ENCODE measurements around the gene ZDHHC16.
A peak's percentile ranks its signal among the peaks of the same experiment; 100 is the strongest.

Gene ZDHHC16

GRCh38 chr10:97445722-97446639, at the start of gene ZDHHC16, which contains the start of gene EXOSC1:
ZDHHC16 (plus strand) TSS chr10:97446175; CDS start chr10:97451676, 5,501 bp downstream.
EXOSC1 (minus strand) TSS chr10:97446006; CDS start chr10:97445985, 21 bp downstream.
- TF ChIP-seq TEAD4 (IDR thresholded peaks at IDR 0.05) = peak; percentile 4; the same call in 1 of the 2 replicates
- no peak for TF ChIP-seq EP300 (IDR thresholded peaks at IDR 0.05; ENCODE audit: borderline replicate concordance)
- no peak for TF ChIP-seq RAD21 (IDR thresholded peaks at IDR 0.05; ENCODE audit: low read depth)
- no peak for TF ChIP-seq NFIC (IDR thresholded peaks at IDR 0.05)
- peak; percentile 83 for TF ChIP-seq TAF1 (IDR thresholded peaks at IDR 0.05; ENCODE audit: low read depth)
- peak; percentile 97 for TF ChIP-seq EGR1 (IDR thresholded peaks at IDR 0.05)
- TF ChIP-seq, protein P1, sequence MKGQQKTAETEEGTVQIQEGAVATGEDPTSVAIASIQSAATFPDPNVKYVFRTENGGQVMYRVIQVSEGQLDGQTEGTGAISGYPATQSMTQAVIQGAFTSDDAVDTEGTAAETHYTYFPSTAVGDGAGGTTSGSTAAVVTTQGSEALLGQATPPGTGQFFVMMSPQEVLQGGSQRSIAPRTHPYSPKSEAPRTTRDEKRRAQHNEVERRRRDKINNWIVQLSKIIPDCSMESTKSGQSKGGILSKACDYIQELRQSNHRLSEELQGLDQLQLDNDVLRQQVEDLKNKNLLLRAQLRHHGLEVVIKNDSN (IDR thresholded peaks at IDR 0.05) = peak; percentile 76
- peak; percentile 97 for TF ChIP-seq YY1 (IDR thresholded peaks at IDR 0.05; ENCODE audit: low read depth)
- TF ChIP-seq, protein P2, sequence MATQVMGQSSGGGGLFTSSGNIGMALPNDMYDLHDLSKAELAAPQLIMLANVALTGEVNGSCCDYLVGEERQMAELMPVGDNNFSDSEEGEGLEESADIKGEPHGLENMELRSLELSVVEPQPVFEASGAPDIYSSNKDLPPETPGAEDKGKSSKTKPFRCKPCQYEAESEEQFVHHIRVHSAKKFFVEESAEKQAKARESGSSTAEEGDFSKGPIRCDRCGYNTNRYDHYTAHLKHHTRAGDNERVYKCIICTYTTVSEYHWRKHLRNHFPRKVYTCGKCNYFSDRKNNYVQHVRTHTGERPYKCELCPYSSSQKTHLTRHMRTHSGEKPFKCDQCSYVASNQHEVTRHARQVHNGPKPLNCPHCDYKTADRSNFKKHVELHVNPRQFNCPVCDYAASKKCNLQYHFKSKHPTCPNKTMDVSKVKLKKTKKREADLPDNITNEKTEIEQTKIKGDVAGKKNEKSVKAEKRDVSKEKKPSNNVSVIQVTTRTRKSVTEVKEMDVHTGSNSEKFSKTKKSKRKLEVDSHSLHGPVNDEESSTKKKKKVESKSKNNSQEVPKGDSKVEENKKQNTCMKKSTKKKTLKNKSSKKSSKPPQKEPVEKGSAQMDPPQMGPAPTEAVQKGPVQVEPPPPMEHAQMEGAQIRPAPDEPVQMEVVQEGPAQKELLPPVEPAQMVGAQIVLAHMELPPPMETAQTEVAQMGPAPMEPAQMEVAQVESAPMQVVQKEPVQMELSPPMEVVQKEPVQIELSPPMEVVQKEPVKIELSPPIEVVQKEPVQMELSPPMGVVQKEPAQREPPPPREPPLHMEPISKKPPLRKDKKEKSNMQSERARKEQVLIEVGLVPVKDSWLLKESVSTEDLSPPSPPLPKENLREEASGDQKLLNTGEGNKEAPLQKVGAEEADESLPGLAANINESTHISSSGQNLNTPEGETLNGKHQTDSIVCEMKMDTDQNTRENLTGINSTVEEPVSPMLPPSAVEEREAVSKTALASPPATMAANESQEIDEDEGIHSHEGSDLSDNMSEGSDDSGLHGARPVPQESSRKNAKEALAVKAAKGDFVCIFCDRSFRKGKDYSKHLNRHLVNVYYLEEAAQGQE (IDR thresholded peaks at IDR 0.05; ENCODE audit: low read depth) = no peak
- TF ChIP-seq TCF12 (IDR thresholded peaks at IDR 0.05; ENCODE audit: low read depth) = peak; percentile 33; the same call in 1 of the 2 replicates
- TF ChIP-seq FOXM1 (IDR thresholded peaks at IDR 0.05; ENCODE audit: borderline replicate concordance, low read depth) = no peak
- peak; percentile 90 for TF ChIP-seq ZBTB7A (IDR thresholded peaks at IDR 0.05; ENCODE audit: low read depth)
- TF ChIP-seq CREB1 (IDR thresholded peaks at IDR 0.05; ENCODE audit: low read depth) = no peak
- no peak; the same call in 1 of the 2 replicates for TF ChIP-seq MAX (IDR thresholded peaks at IDR 0.05)
- TF ChIP-seq CEBPB (IDR thresholded peaks at IDR 0.05) = no peak

- TF ChIP-seq TEAD4 (IDR thresholded peaks at IDR 0.05) = no peak; the same call in 1 of the 2 replicates
- peak; percentile 30; the same call in 1 of the 2 replicates for TF ChIP-seq CREB1 (IDR thresholded peaks at IDR 0.05; ENCODE audit: low read depth)
- TF ChIP-seq TAF1 (IDR thresholded peaks at IDR 0.05; ENCODE audit: low read depth) = no peak
Measured at GRCh38 chr10:97399843-97400545, 46.0 kb upstream of the ZDHHC16 start.

- TF ChIP-seq MAX (IDR thresholded peaks at IDR 0.05) = peak; percentile 100
- peak; percentile 62; the same call in 1 of the 2 replicates for TF ChIP-seq YY1 (IDR thresholded peaks at IDR 0.05; ENCODE audit: low read depth)
- TF ChIP-seq TEAD4 (IDR thresholded peaks at IDR 0.05) = 0 out of 2 replicates have a peak, but pooled peaks have one; percentile 18
- TF ChIP-seq TAF1 (IDR thresholded peaks at IDR 0.05; ENCODE audit: low read depth) = peak; percentile 70
- peak; percentile 92 for TF ChIP-seq CREB1 (IDR thresholded peaks at IDR 0.05; ENCODE audit: low read depth)
- no peak for TF ChIP-seq ZBTB7A (IDR thresholded peaks at IDR 0.05; ENCODE audit: low read depth)
- no peak for TF ChIP-seq RAD21 (IDR thresholded peaks at IDR 0.05; ENCODE audit: low read depth)
- TF ChIP-seq TCF12 (IDR thresholded peaks at IDR 0.05; ENCODE audit: low read depth) = no peak
- no peak for TF ChIP-seq CEBPB (IDR thresholded peaks at IDR 0.05)
- TF ChIP-seq, protein P1 (IDR thresholded peaks at IDR 0.05) = peak; percentile 81
Measured at GRCh38 chr10:97400665-97401454, 45.1 kb upstream of the ZDHHC16 start, which contains the start of gene RRP12. RRP12 (minus strand) TSS chr10:97401340; CDS start chr10:97401231, 109 bp downstream.

- TF ChIP-seq YY1 (IDR thresholded peaks at IDR 0.05; ENCODE audit: low read depth) (no peak), TCF12 (IDR thresholded peaks at IDR 0.05; ENCODE audit: low read depth) (no peak), MAX (IDR thresholded peaks at IDR 0.05) (no peak), CEBPB (IDR thresholded peaks at IDR 0.05) (no peak), EP300 (IDR thresholded peaks at IDR 0.05; ENCODE audit: borderline replicate concordance) (no peak), CREB1 (IDR thresholded peaks at IDR 0.05; ENCODE audit: low read depth) (no peak), NFIC (IDR thresholded peaks at IDR 0.05) (no peak), FOXM1 (IDR thresholded peaks at IDR 0.05; ENCODE audit: borderline replicate concordance, low read depth) (no peak), TAF1 (IDR thresholded peaks at IDR 0.05; ENCODE audit: low read depth) (no peak), TEAD4 (IDR thresholded peaks at IDR 0.05) (no peak), ZBTB7A (IDR thresholded peaks at IDR 0.05; ENCODE audit: low read depth) (no peak), EGR1 (IDR thresholded peaks at IDR 0.05) (no peak), RAD21 (IDR thresholded peaks at IDR 0.05; ENCODE audit: low read depth) (no peak)
- TF ChIP-seq, protein P2 (IDR thresholded peaks at IDR 0.05; ENCODE audit: low read depth) = no peak
- TF ChIP-seq, protein P1 (IDR thresholded peaks at IDR 0.05) = no peak
Measured at GRCh38 chr10:97401455-97401919, 44.5 kb upstream of the ZDHHC16 start.

All from Ishikawa (cell line).